Vagina (tissue), 2 donors: ENCODE data around the gene ATP2A3. TPM values are rescaled to one million over a fixed set of nuclear protein-coding genes. Genes with fewer than 3 reads are reported as not detected.

ENCODE experiments used
- DNase-seq, 2 donors: peaks; one replicate each; pipeline ENCODE4 v3.0.0-alpha.2; 2017; ENCODE audit errors: extremely low spot score in 2 of 2
- H3K27ac ChIP-seq: fragments of 200-600 bp; sonication (generic); one replicate; pipeline ENCODE4 v1.5.1; 2019
- H3K27me3 ChIP-seq: fragments of 200-600 bp; sonication (generic); one replicate; pipeline ENCODE4 v1.5.1; 2019
- H3K36me3 ChIP-seq, 2 donors: fragments of 200-600 bp; sonication (generic); one replicate each; pipeline ENCODE4 v1.5.1; 2017 to 2019
- H3K4me1 ChIP-seq: fragments of 200-600 bp; sonication (generic); one replicate; pipeline ENCODE4 v1.5.1; 2019
- H3K4me3 ChIP-seq, 2 donors: fragments of 200-600 bp; sonication (generic); 1 replicate in 1 of 2; 2 replicates in 1 of 2; pipeline ENCODE4 v1.5.1; 2016 to 2019
- H3K9me3 ChIP-seq: fragments of 200-600 bp; sonication (generic); one replicate; pipeline ENCODE4 v1.5.1; 2019
- POLR2A ChIP-seq, 2 donors: fragments of 450-650 bp; IDR thresholded peaks; one replicate each; pipeline ENCODE4 v1.6.1; 2017; ENCODE audit warnings: antibody characterized with exemption in 2 of 2, mild to moderate bottlenecking in 2 of 2, moderate library complexity in 2 of 2
- POLR2AphosphoS5 ChIP-seq, 2 donors: sonication (generic); formaldehyde crosslinking; IDR thresholded peaks; one replicate each; pipeline ENCODE4 v1.9.0; 2017; ENCODE audit warnings: antibody characterized with exemption in 2 of 2, mild to moderate bottlenecking in 2 of 2, low read depth in 1 of 2; ENCODE audit not compliant: insufficient read depth in 1 of 2
- intact Hi-C: fragments of 100-400 bp; cut with DNase I; formaldehyde crosslinking; loops from one replicate; pipeline ENCODE4 v1.15.1; 2023
- total RNA-seq: library from RNA; depleted of rRNA; stranded (reverse); fragments of >200 nt; gene quantifications from one replicate; pipeline ENCODE4 v1.2.3, GENCODE V29; 2016
- TF ChIP-seq, protein P1 (sequence below), 3 experiments: fragments of 450-650 bp in 2 of 3; fragments of 200-600 bp in 1 of 3; sonication (generic) in 1 of 3; IDR thresholded peaks; one replicate each; pipeline ENCODE4 v1.5.1; 2017 to 2019; ENCODE audit warnings: antibody characterized with exemption in 3 of 3, mild to moderate bottlenecking in 2 of 3, moderate library complexity in 2 of 3

ATP2A3 gene
- total RNA-seq, 1 donor from 2014 or later = 15.5 TPM

DNA sequence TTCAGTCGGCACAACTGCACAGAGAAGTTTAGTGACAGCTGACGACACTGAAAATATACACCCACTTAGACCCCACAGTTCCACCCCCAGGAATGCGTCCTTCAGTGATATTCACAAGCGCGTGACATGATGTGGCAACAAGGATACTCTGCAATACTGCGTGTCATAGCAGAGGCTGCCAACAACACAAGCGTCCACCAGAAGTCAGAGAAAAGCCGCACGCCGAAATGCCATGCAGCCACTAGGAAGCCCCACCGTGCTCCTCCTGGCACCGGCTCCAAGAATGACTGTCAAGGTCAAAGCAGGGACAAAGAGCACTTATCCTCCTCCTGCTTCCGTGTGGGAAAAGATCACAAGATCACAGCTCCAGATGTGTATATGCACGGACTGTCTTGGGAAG lies 3.5 kb downstream of the ATP2A3 start:
- Histone ChIP-seq H3K27me3 (no peaks in the 10 kb centered on the region), H3K27ac (no peak overlapping the region), H3K4me3 (no peak overlapping the region), H3K36me3 (no peaks in the 10 kb centered on the region), H3K9me3 (no peaks in the 10 kb centered on the region), H3K4me1 (peaks cover 18% of the 10 kb centered on the region)
- no peak for TF ChIP-seq POLR2A (IDR thresholded peaks at IDR 0.05)
- TF ChIP-seq POLR2AphosphoS5 (IDR thresholded peaks at IDR 0.05; ENCODE audit: insufficient read depth in 1 of 2, low read depth in 1 of 2) = no peak
- TF ChIP-seq, protein P1, sequence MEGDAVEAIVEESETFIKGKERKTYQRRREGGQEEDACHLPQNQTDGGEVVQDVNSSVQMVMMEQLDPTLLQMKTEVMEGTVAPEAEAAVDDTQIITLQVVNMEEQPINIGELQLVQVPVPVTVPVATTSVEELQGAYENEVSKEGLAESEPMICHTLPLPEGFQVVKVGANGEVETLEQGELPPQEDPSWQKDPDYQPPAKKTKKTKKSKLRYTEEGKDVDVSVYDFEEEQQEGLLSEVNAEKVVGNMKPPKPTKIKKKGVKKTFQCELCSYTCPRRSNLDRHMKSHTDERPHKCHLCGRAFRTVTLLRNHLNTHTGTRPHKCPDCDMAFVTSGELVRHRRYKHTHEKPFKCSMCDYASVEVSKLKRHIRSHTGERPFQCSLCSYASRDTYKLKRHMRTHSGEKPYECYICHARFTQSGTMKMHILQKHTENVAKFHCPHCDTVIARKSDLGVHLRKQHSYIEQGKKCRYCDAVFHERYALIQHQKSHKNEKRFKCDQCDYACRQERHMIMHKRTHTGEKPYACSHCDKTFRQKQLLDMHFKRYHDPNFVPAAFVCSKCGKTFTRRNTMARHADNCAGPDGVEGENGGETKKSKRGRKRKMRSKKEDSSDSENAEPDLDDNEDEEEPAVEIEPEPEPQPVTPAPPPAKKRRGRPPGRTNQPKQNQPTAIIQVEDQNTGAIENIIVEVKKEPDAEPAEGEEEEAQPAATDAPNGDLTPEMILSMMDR (IDR thresholded peaks at IDR 0.05) = no peak
- intact Hi-C loops = no loop called here
- DNase-seq = no peak

DNA sequence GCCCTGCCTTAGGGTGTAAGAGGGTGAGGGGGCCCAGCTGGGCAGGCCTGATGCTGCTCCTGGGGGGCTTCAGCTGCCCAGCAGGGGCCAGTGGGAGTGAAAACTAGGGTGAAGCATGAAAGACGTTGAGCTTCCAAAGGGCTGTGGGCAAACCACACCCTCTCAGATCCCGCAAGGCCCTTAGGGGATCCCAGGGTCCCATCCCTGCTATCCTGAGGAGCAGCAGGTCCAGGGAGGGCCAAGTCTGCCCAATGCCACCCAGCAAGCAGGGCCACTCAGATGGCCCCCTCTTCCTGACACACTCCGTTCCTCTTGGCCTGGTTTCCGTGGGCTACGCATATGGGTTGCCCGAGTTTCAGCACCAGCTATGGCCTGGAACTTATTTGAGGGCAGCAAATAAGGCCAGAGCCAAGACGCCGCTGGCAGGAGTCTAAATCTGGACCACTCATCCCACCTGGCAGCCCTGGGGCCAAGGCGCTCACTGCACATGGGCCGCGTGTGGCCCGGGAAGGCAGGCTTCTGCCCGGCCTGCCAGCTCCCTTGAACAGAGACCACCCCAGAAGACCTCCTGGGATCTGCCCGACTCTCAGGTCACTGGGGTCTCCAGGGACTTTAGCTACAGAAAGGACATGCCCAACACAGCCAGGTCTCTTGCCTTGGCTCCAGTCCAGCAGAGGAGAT lies 4.2 kb downstream of the ATP2A3 start:
- Histone ChIP-seq H3K9me3 (no peaks in the 10 kb centered on the region), H3K27me3 (no peaks in the 10 kb centered on the region), H3K4me3 (no peak overlapping the region), H3K27ac (no peak overlapping the region), H3K4me1 (peaks cover 13% of the 10 kb centered on the region), H3K36me3 (no peaks in the 10 kb centered on the region)
- TF ChIP-seq POLR2A (IDR thresholded peaks at IDR 0.05) (no peak), POLR2AphosphoS5 (IDR thresholded peaks at IDR 0.05; ENCODE audit: insufficient read depth in 1 of 2, low read depth in 1 of 2) (no peak)
- TF ChIP-seq, protein P1 (IDR thresholded peaks at IDR 0.05) = no peak
- no peak for DNase-seq
- intact Hi-C loops = no loop called here

DNA sequence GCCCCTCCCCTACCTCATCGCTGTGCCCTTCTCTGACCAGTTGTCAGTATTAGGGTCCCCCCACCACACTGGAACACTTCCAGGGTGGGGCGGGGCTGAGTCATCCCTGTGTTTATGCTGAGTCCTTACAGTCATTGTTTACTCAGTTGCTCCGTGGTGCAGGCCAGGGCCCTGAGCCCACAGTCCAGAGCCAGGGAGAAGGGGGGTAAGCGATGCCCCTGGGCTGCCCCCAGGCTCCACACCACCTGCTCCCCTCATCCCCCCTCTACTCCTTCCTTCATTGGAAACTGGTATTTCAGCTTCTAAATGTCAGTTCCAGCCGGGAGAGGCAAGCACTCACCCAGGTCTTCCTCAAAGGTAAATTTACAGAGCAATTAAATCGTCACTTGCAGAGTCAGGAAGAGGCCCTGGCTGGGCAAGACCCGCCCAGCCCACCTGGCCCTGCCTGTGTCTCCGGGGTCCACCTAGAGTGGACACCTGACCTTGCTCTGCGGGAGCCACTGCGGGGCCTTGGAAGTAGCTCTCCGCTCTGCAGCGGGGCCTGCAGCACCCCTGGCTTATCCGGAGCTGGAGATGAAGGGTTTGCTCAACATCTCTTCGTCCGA lies 4.8 kb downstream of the ATP2A3 start:
- H3K27me3 ChIP-seq = no peaks in the 10 kb centered on the region
- intact Hi-C loops = no loop called here
- peaks cover 7% of the 10 kb centered on the region for H3K4me1 ChIP-seq
- no peak overlapping the region for H3K4me3 ChIP-seq
- no peak overlapping the region for H3K27ac ChIP-seq
- no peaks in the 10 kb centered on the region for H3K36me3 ChIP-seq
- DNase-seq = no peak
- TF ChIP-seq POLR2AphosphoS5 (IDR thresholded peaks at IDR 0.05; ENCODE audit: insufficient read depth in 1 of 2, low read depth in 1 of 2) = no peak
- no peak for TF ChIP-seq POLR2A (IDR thresholded peaks at IDR 0.05)
- TF ChIP-seq, protein P1 (IDR thresholded peaks at IDR 0.05) = no peak
- no peaks in the 10 kb centered on the region for H3K9me3 ChIP-seq

DNA sequence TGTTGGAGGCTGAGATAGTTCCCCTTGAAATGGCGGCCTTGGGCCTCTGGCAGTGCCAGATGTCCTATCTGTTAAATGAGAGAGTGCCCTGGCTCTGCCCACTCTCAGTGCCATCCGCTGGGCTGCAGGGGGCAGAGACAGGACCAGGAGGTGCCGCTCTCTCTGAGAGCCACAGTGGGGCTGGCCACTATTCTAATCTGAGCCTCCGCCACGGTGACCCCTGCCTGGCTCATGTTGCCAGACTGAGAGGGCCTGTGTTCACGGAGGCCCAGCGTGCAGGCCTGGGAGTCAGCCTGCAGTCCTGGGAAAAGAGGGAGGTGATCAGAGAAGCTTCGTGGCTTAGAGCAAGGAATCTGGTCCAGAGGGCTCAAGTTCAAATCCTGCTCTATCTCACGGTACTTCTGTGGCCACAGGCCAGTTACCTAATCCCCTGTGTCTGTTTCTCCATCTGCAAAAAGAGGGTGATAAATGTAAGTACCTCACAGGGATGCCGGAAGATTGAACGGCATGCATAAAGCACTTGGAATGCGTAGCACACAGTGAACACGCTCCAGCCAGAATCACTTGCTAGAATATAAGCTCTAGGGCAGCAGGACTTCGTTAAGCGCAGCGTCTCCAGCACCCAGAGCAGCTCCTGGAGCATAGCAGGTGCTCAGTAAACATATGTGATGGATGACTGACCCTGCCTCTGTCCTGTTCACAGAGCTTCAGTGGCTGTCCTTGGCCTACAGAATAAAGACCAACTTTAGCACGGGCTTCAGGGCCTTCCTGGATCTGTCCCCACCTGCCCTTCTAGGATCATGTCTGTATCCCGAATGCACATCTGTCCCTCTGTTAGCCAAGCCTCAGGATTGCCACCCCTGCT lies 6.3 kb downstream of the ATP2A3 start:
- Histone ChIP-seq H3K27ac (no peak overlapping the region), H3K9me3 (no peaks in the 10 kb centered on the region), H3K4me3 (no peak overlapping the region), H3K36me3 (no peaks in the 10 kb centered on the region), H3K4me1 (peaks cover 7% of the 10 kb centered on the region), H3K27me3 (no peaks in the 10 kb centered on the region)
- TF ChIP-seq POLR2A (IDR thresholded peaks at IDR 0.05) (no peak), POLR2AphosphoS5 (IDR thresholded peaks at IDR 0.05; ENCODE audit: insufficient read depth in 1 of 2, low read depth in 1 of 2) (no peak)
- TF ChIP-seq, protein P1 (IDR thresholded peaks at IDR 0.05) = no peak
- intact Hi-C loops = no loop called here
- DNase-seq = no peak
